ENCODE results near the gene CERS6.

DNA sequence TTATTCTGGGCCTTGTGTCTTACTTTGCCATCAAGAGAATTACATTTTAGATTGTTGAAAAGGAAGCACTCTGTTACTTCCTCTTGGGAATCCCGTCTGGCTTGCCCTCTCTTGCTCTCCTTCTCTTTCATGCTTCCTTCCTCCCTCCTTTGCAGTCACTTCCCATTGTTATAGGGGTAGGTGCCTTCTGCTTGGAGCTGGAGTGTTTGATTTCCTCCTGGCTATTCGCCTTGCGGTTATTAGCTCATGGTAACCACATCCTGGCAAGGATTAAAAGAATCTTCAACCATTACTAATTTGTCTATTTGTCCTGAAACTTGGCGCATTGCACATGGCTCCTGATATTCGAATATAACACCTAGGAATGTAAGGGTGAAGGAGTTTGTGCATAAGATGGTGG lies 115.0 kb downstream of the CERS6 start:
- TF ChIP-seq, protein P1, sequence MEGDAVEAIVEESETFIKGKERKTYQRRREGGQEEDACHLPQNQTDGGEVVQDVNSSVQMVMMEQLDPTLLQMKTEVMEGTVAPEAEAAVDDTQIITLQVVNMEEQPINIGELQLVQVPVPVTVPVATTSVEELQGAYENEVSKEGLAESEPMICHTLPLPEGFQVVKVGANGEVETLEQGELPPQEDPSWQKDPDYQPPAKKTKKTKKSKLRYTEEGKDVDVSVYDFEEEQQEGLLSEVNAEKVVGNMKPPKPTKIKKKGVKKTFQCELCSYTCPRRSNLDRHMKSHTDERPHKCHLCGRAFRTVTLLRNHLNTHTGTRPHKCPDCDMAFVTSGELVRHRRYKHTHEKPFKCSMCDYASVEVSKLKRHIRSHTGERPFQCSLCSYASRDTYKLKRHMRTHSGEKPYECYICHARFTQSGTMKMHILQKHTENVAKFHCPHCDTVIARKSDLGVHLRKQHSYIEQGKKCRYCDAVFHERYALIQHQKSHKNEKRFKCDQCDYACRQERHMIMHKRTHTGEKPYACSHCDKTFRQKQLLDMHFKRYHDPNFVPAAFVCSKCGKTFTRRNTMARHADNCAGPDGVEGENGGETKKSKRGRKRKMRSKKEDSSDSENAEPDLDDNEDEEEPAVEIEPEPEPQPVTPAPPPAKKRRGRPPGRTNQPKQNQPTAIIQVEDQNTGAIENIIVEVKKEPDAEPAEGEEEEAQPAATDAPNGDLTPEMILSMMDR (IDR thresholded peaks at IDR 0.05): no peak
- no peak for TF ChIP-seq POLR2A (IDR thresholded peaks at IDR 0.05)
